GM19025 (cell line): ENCODE data around the gene PMIS2.

Source experiments
- ATAC-seq: cut with Tn5 transposase; IDR thresholded peaks from one replicate; pipeline ENCODE4 v1.9.1; 2021; ENCODE audit warnings: mild to moderate bottlenecking, low read depth, moderate library complexity; ENCODE audit not compliant: unreplicated experiment

The PMIS2 gene

GRCh38 chr19:35623327-35624010 lies 37.5 kb downstream of the PMIS2 start:
- no peak for ATAC-seq

- no peak for ATAC-seq
These were observed 42.2 kb downstream of the PMIS2 start for GRCh38 chr19:35628264-35628564.

- peak; percentile 97 for ATAC-seq
These were observed 42.8 kb downstream of the PMIS2 start, which contains the start of gene RBM42 for GRCh38 chr19:35628565-35629331. RBM42 (plus strand) TSS chr19:35629036; CDS start chr19:35629154, 118 bp downstream.

DNA sequence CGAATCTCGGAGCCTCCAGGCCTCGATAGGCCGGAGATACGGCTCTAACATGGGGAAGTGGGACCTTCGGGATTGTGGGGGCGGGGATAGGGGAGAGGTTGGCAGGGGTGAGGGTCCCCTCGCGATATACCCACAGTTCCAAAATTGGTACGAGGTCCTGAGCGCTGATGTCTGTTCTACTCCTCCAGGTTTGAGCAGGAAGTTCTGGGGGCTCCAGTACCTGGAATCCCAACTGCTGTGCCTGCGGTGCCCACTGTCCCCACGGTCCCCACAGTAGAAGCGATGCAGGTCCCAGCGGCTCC lies 43.3 kb downstream of the PMIS2 start:
- no peak for ATAC-seq

GRCh38 chr19:35633727-35634440 lies 47.9 kb downstream of the PMIS2 start:
- ATAC-seq = no peak

GRCh38 chr19:35636651-35637050 lies 50.7 kb downstream of the PMIS2 start:
- no peak for ATAC-seq
